Astrocyte (in vitro differentiated cells and primary cell): Measurements from ENCODE around the gene FUZ.

ENCODE experiments used
- EZH2 ChIP-seq: IDR thresholded peaks from 2 replicates; pipeline ENCODE4 v1.6.1; 2012; ENCODE audit warnings: mild to moderate bottlenecking, low read length, inconsistent platforms; ENCODE audit not compliant: insufficient read depth
- TF ChIP-seq, protein P1 (sequence below): IDR thresholded peaks from 2 replicates; pipeline ENCODE4 v1.5.1; 2011; ENCODE audit warnings: low read depth, mild to moderate bottlenecking, inconsistent platforms, low read length, moderate library complexity; ENCODE audit not compliant: insufficient read depth

DNA sequence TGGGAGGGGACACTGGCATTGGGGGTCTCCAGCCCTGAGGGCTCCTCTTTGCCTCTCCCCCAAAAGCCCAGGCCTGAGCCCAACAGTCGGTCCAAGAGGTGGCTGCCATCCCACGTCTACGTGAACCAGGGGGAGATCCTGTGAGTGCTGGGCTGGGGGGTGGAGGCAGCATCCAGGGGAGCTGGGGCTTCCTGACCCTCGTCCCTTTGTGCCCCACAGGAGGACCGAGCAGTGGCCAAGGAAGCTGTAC lies 44.7 kb upstream of the FUZ start:
- TF ChIP-seq, protein P1, sequence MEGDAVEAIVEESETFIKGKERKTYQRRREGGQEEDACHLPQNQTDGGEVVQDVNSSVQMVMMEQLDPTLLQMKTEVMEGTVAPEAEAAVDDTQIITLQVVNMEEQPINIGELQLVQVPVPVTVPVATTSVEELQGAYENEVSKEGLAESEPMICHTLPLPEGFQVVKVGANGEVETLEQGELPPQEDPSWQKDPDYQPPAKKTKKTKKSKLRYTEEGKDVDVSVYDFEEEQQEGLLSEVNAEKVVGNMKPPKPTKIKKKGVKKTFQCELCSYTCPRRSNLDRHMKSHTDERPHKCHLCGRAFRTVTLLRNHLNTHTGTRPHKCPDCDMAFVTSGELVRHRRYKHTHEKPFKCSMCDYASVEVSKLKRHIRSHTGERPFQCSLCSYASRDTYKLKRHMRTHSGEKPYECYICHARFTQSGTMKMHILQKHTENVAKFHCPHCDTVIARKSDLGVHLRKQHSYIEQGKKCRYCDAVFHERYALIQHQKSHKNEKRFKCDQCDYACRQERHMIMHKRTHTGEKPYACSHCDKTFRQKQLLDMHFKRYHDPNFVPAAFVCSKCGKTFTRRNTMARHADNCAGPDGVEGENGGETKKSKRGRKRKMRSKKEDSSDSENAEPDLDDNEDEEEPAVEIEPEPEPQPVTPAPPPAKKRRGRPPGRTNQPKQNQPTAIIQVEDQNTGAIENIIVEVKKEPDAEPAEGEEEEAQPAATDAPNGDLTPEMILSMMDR = no peak
- no peak for TF ChIP-seq EZH2
